GM04503 (cell line): ENCODE measurements around the gene ST7L.
"Not testable (repeated sequence)": the region's sequence is repeated elsewhere in the genome, so short reads cannot be mapped to it uniquely, and the experiment has no call there.

Experiments used
- DNase-seq: peaks from one replicate; pipeline ENCODE4 v3.0.0-alpha.2; 2012; ENCODE audit warnings: low read depth

ST7L gene

GRCh38 chr1:112492076-112492475, 126.9 kb downstream of the ST7L start:
- DNase-seq: no peak

GRCh38 chr1:112488141-112488540, 130.8 kb downstream of the ST7L start:
- no peak for DNase-seq

- DNase-seq: not testable (repeated sequence)
These were observed 131.3 kb downstream of the ST7L start for GRCh38 chr1:112487686-112488085.

- not testable (repeated sequence) for DNase-seq
These were observed 132.9 kb downstream of the ST7L start for GRCh38 chr1:112486063-112486462.

- DNase-seq: no peak
These were observed 140.6 kb downstream of the ST7L start for GRCh38 chr1:112478314-112478713.

- DNase-seq: no peak
These were observed 141.4 kb downstream of the ST7L start for GRCh38 chr1:112477550-112477949.
